Measurements from ENCODE around the gene NSRP1.

DNA sequence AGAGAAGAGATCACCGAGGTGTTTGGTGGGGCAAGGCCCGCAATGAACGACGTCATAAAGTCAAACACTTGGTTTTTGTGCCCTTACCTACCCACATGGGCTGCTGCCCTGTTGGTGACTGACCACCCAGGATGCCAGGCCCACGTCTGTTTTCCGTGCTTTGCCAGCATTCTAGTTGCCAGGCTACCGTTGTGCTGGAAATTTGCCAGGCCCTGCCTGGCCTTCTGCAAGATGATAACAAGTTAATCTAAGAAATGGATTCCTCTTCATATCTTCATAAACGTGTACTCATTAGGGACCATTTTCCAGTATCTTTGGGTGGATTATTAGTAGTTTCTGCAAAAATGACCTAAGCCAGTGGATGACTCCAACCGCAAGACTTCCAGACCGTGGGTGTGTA, 83.5 kb downstream of the NSRP1 start:
- TF ChIP-seq CTCF (conservative IDR thresholded peaks at IDR 0.05; ENCODE audit: low read length) (no peak), EZH2phosphoT487 (IDR thresholded peaks at IDR 0.05; ENCODE audit: borderline replicate concordance) (no peak)

All from Loucy (cell line).